HL-60 (cell line): ENCODE data around the gene TBR1.

ENCODE experiments used
- GABPA ChIP-seq: IDR thresholded peaks from 2 replicates; pipeline ENCODE4 v1.6.1; 2012; ENCODE audit warnings: low read depth
- POLR2AphosphoS5 ChIP-seq: IDR thresholded peaks from 2 replicates; pipeline ENCODE4 v1.6.1; 2012; ENCODE audit warnings: low read depth
- TF ChIP-seq, protein P1 (sequence below): IDR thresholded peaks from one replicate; pipeline ENCODE4 v1.5.1; 2011; ENCODE audit warnings: low read length, control low read depth, inconsistent platforms; ENCODE audit not compliant: insufficient read depth
- TF ChIP-seq, protein P2 (sequence below): IDR thresholded peaks from 2 replicates; pipeline ENCODE4 v1.6.1; 2012; ENCODE audit warnings: low read depth; ENCODE audit not compliant: insufficient replicate concordance

DNA sequence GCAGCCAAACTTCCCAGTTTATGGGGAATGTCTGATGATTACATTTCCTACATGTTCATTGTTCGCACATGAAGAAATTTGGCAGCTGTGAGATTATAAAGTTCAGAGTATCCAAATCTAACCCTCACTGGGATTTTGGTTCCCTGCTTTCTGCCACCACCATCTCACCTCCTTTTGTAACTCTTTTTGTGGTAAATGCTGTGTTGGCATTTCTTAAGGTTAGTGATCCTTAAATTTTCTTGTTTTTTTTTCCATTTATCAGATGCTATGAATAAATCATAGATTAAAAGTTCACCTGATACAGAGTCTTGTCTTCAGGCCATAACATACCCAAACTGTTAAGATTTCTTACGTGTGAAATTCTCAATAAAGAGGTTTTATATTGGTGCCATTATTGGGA is 8.5 kb upstream of the TBR1 start:
- TF ChIP-seq, protein P1, sequence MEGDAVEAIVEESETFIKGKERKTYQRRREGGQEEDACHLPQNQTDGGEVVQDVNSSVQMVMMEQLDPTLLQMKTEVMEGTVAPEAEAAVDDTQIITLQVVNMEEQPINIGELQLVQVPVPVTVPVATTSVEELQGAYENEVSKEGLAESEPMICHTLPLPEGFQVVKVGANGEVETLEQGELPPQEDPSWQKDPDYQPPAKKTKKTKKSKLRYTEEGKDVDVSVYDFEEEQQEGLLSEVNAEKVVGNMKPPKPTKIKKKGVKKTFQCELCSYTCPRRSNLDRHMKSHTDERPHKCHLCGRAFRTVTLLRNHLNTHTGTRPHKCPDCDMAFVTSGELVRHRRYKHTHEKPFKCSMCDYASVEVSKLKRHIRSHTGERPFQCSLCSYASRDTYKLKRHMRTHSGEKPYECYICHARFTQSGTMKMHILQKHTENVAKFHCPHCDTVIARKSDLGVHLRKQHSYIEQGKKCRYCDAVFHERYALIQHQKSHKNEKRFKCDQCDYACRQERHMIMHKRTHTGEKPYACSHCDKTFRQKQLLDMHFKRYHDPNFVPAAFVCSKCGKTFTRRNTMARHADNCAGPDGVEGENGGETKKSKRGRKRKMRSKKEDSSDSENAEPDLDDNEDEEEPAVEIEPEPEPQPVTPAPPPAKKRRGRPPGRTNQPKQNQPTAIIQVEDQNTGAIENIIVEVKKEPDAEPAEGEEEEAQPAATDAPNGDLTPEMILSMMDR = no peak
- no peak for TF ChIP-seq GABPA
- no peak for TF ChIP-seq POLR2AphosphoS5
- TF ChIP-seq, protein P2, sequence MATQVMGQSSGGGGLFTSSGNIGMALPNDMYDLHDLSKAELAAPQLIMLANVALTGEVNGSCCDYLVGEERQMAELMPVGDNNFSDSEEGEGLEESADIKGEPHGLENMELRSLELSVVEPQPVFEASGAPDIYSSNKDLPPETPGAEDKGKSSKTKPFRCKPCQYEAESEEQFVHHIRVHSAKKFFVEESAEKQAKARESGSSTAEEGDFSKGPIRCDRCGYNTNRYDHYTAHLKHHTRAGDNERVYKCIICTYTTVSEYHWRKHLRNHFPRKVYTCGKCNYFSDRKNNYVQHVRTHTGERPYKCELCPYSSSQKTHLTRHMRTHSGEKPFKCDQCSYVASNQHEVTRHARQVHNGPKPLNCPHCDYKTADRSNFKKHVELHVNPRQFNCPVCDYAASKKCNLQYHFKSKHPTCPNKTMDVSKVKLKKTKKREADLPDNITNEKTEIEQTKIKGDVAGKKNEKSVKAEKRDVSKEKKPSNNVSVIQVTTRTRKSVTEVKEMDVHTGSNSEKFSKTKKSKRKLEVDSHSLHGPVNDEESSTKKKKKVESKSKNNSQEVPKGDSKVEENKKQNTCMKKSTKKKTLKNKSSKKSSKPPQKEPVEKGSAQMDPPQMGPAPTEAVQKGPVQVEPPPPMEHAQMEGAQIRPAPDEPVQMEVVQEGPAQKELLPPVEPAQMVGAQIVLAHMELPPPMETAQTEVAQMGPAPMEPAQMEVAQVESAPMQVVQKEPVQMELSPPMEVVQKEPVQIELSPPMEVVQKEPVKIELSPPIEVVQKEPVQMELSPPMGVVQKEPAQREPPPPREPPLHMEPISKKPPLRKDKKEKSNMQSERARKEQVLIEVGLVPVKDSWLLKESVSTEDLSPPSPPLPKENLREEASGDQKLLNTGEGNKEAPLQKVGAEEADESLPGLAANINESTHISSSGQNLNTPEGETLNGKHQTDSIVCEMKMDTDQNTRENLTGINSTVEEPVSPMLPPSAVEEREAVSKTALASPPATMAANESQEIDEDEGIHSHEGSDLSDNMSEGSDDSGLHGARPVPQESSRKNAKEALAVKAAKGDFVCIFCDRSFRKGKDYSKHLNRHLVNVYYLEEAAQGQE = no peak
